Body of pancreas (tissue), 4 donors: Measurements from ENCODE around the gene KIFC3. TPM values are rescaled to one million over a fixed set of nuclear protein-coding genes. Genes with fewer than 3 reads are reported as not detected.

Source experiments
- ATAC-seq: fragments of 150-250 bp; one replicate; pipeline ENCODE4 v1.9.1; 2016
- DNase-seq, 4 donors: peaks; one replicate each; pipeline ENCODE4 v3.0.0-alpha.2; 2019
- H3K27ac ChIP-seq, 4 donors: fragments of 200-600 bp; sonication (generic); 1 replicate in 3 of 4; 2 replicates in 1 of 4; pipeline versions ENCODE4 v1.5.1 to v1.6.1; 2016 to 2019; ENCODE audit warnings: mild to moderate bottlenecking in 1 of 4, mixed read lengths in 1 of 4, moderate library complexity in 1 of 4
- H3K27me3 ChIP-seq, 2 donors: fragments of 200-600 bp; sonication (generic); one replicate each; pipeline ENCODE4 v1.6.0; 2016; ENCODE audit warnings: mild to moderate bottlenecking in 1 of 2
- H3K36me3 ChIP-seq, 2 donors: fragments of 200-600 bp; sonication (generic); replicated peaks in 1 of 2; 2 replicates each; pipeline ENCODE4 v1.5.1; 2016; ENCODE audit warnings: low read depth in 2 of 2; ENCODE audit not compliant: insufficient read depth in 1 of 2
- H3K4me1 ChIP-seq: fragments of 200-600 bp; sonication (generic); one replicate; pipeline ENCODE4 v1.6.0; 2016
- H3K4me3 ChIP-seq, 2 donors: fragments of 200-600 bp; sonication (generic); 1 replicate in 1 of 2; 2 replicates in 1 of 2; pipeline ENCODE4 v1.5.1; 2016 to 2019
- H3K9me3 ChIP-seq, 3 donors: fragments of 200-600 bp; sonication (generic); 1 replicate in 2 of 3; 2 replicates in 1 of 3; pipeline ENCODE4 v1.5.1; 2016
- CTCF ChIP-seq, 7 experiments: fragments of 450-650 bp in 4 of 7; fragments of 200-600 bp in 3 of 7; sonication (generic) in 3 of 7; IDR thresholded peaks; one replicate each; pipeline ENCODE4 v1.5.1; 2016 to 2019; ENCODE audit warnings: antibody characterized with exemption in 7 of 7
- POLR2A ChIP-seq, 3 donors: fragments of 450-650 bp; IDR thresholded peaks; one replicate each; pipeline ENCODE4 v1.6.1; 2016; ENCODE audit warnings: antibody characterized with exemption in 3 of 3, mild to moderate bottlenecking in 2 of 3
- WGBS, 2 donors: methylation state at CpG; one replicate each; pipeline ENCODE4 v1.1.5; 2017; 5-methylcytosine and 5-hydroxymethylcytosine counted together
- intact Hi-C: fragments of 100-400 bp; cut with DNase I; formaldehyde crosslinking; loops from one replicate; pipeline ENCODE4 v1.15.1; 2023
- total RNA-seq, 2 donors: library from RNA; depleted of rRNA; stranded (reverse); fragments of >200 nt; gene quantifications; one replicate each; pipeline ENCODE4 v1.1.0, GENCODE V29; 2016

The KIFC3 gene
- total RNA-seq, 2 donors from 2014 or later = 120 to 205 TPM

GRCh38 chr16:57739756-57740422 is 62.4 kb downstream of the KIFC3 start:
- H3K4me3 ChIP-seq = no peak overlapping the region
- no peaks in the 10 kb centered on the region for H3K36me3 ChIP-seq
- peaks cover 15% of the 10 kb centered on the region for H3K4me1 ChIP-seq
- ATAC-seq (no peak), DNase-seq (no peak)
- WGBS, 2 donors = 87 to 92% methylated on average over 8 to 16 of the region's 18 CpGs
- intact Hi-C loops = no loop called here
- H3K27ac ChIP-seq = no peak overlapping the region
- TF ChIP-seq POLR2A (IDR thresholded peaks at IDR 0.05) (no peak), CTCF (IDR thresholded peaks at IDR 0.05) (no peak)
- no peaks in the 10 kb centered on the region for H3K9me3 ChIP-seq
- H3K27me3 ChIP-seq = no peaks in the 10 kb centered on the region

- H3K27ac ChIP-seq = no peak overlapping the region
- ATAC-seq (no peak), DNase-seq (no peak)
- no peaks in the 10 kb centered on the region for H3K9me3 ChIP-seq
- WGBS, 2 donors = 92 to 100% methylated on average over 6 to 7 of the region's 7 CpGs
- intact Hi-C loops = no loop called here
- no peaks in the 10 kb centered on the region for H3K36me3 ChIP-seq
- no peaks in the 10 kb centered on the region for H3K27me3 ChIP-seq
- H3K4me1 ChIP-seq = peaks cover 21% of the 10 kb centered on the region
- no peak overlapping the region for H3K4me3 ChIP-seq
- TF ChIP-seq POLR2A (IDR thresholded peaks at IDR 0.05) (no peak), CTCF (IDR thresholded peaks at IDR 0.05) (no peak)
These were observed 63.4 kb downstream of the KIFC3 start for GRCh38 chr16:57738844-57739243.

GRCh38 chr16:57736419-57737351 is 65.6 kb downstream of the KIFC3 start:
- 13 to 24% methylated on average over 9 to 23 of the region's 23 CpGs for WGBS, 2 donors
- TF ChIP-seq CTCF (IDR thresholded peaks at IDR 0.05) (peak in 2 of 7 experiments; percentile 26 to 37), POLR2A (IDR thresholded peaks at IDR 0.05) (no peak)
- Histone ChIP-seq H3K27ac (peak overlapping the region; percentile 27 to 82 (median 72)), H3K4me3 (peak overlapping the region; percentile 96 to 100), H3K9me3 (no peaks in the 10 kb centered on the region), H3K27me3 (no peaks in the 10 kb centered on the region), H3K4me1 (peaks cover 21% of the 10 kb centered on the region), H3K36me3 (no peaks in the 10 kb centered on the region)
- DNase-seq (peak in 3 of 4 donors; percentile 51 to 54 (median 53)), ATAC-seq (no peak)
- intact Hi-C loops = no loop called here

GRCh38 chr16:57735755-57736418 is 66.4 kb downstream of the KIFC3 start, which contains the start of gene KATNB1:
Gene KATNB1, plus strand, starts transcription at chr16:57735770. Its CDS starts 1,474 bp downstream, at chr16:57737244.
- no peaks in the 10 kb centered on the region for H3K36me3 ChIP-seq
- H3K27me3 ChIP-seq = no peaks in the 10 kb centered on the region
- TF ChIP-seq POLR2A (IDR thresholded peaks at IDR 0.05) (no peak), CTCF (IDR thresholded peaks at IDR 0.05) (no peak)
- intact Hi-C loops = no loop called here
- H3K27ac ChIP-seq = peak within 1 kb of the TSS; percentile 83 to 91 (median 88)
- H3K9me3 ChIP-seq = no peaks in the 10 kb centered on the region
- H3K4me3 ChIP-seq = peak within 1 kb of the TSS; percentile 96 to 100
- peak; percentile 28 for ATAC-seq
- no peak for DNase-seq
- WGBS, 2 donors = 2% methylated on average over 31 to 35 of the region's 35 CpGs
- peaks cover 21% of the 10 kb centered on the region for H3K4me1 ChIP-seq
